GM20431 (cell line): ENCODE results near the gene ANKRD49.

Experiments used
- in situ Hi-C: fragments of 300-500 bp; cut with MseI, MboI; formaldehyde crosslinking; loops from one replicate; pipeline ENCODE4 v1.15.0; 2020; ENCODE audit warnings: low sequenced_read_pairs; ENCODE audit not compliant: unreplicated experiment

Gene ANKRD49, protein sequence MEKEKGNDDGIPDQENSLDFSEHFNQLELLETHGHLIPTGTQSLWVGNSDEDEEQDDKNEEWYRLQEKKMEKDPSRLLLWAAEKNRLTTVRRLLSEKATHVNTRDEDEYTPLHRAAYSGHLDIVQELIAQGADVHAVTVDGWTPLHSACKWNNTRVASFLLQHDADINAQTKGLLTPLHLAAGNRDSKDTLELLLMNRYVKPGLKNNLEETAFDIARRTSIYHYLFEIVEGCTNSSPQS

DNA sequence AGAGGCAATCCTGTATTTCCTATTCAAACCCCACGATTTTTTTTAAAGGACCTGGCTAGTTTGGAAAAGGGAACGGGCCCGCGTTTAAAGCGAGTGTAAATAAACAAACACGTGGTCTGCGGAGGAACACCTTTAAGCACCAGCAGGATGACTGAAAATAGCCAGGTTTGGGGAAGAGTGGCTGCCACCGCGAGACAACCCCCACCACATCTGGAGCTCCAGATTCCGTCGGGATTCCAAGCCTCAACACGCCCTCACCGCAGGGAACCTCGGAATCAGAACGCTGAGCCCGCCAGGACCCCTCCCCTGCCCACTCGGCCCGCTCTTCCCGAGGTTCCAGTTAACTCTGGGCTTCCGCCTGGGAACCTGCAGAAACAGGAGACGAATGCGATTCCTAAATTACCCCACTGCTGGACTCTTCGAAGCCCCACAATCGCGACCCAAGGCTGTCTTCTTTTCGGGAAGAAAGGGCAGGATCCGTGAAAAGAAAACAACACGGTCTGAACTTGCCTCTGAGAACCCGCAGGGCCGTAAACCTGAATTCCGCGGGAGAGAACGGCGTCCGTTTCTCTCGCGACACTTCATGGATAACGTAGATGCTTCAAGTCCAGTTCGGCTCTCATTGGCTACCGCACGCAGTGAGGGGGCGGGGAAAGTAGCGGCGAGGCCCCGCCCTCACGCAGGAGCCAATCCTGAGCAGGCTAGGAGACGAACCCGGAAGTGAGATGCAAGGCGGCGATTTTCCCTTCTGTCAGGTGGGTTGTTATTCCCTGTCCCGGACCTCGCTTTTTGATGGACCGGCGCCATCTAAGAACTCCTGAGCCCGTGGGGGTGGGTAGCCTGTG is at the start of gene ANKRD49, which contains the start of gene MRE11:
ANKRD49 (plus strand) TSS at position 704 of the 845 bp plus-strand sequence. CDS start 2,710 bp downstream, outside the sequence.
MRE11 (minus strand) TSS at position 564 of the 845 bp plus-strand sequence. CDS start 1,043 bp downstream, outside the sequence.
- in situ Hi-C loops, result no loop called here

DNA sequence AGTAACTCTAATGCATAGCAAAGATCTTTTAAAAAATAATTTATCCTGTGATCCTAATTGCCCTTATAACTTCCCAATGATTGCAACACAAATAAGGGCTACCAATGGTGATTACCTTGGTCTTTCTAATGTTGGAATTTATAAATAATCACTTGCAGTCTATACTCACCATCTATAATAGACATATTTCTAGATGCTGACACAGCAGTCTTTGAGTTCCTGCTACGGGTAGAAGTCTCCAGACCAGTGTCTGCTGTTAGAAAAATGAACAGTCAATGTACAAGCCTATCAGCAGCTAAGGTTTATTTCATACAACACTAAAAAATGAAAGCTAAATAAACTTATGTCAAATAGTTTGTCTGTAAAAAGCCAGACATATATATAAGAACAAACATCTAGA is 48.1 kb upstream of the ANKRD49 start:
- in situ Hi-C loops, result no loop called here

DNA sequence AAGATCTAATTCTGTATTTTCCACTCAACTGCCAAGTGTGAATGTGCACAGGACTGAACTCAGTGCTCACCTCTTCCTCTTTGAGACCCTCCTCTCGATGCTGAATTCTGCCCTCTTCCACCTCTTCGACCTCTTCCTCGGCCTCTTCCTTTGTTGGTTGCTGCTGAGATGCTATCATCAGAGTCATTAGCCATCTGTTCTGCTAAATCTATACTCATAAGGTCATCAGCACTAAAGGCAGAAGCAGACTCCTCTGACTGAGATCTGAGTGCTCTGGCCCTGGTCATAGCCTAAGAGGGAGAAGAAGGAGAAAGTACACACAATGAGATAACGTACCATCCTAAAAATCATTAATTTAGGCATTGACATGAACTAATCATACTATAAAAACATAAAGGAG is 46.6 kb upstream of the ANKRD49 start:
- in situ Hi-C loops, result no loop called here

DNA sequence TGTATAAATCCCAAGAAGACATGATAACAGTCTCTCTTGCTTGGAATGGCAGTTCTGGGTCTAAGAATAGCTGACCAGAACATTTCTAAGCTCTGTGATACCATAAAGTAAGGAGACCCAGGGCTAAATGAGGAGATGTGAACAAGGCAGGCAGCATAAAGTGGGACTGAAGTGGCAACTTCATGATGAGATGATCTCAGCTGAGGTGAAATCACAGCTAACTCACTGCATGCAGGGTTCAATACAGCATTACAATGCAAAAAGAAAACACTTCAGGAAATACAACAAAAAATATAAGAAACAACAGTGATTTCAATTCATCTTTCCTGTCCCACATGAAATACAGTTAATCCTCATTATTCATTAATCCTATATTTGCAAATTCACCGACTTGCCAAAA is 44.8 kb upstream of the ANKRD49 start:
- in situ Hi-C loops, result no loop called here

DNA sequence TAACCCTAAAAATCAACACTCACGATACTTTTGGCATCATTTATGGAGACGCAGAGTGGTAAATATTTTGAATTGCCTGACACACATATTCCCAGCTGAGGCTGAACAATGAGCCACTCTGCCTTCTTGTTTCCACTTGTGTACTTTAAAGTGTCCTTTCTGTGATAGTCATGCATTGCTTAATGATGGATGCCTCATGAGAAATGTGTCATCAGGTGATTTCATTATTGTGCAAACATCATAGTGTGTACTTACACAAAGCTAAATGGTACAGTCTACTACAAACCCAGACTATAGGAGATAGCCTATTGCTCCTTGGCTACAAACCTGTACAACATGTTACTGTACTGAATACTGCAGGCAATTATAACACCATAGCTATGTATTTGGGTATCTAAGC is 44.3 kb upstream of the ANKRD49 start:
- in situ Hi-C loops, result no loop called here

DNA sequence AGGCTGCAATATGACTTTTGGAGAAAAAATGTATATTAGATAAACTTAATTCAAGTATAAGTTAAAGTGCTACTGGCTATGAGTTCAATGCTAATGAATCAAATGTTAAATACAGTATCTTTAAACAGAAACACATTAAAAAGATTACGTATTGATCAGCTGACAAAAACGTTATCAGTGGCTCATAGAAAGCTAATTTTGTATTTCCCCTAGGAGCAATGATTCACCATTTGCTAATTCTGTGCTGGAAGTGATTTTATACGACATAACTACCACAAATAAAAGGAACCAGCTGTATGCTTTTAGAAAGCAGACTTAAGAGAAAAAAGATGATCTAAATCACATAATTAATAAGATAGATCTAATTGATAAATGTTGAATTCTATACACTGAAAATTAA is 43.7 kb upstream of the ANKRD49 start:
- in situ Hi-C loops, result no loop called here

DNA sequence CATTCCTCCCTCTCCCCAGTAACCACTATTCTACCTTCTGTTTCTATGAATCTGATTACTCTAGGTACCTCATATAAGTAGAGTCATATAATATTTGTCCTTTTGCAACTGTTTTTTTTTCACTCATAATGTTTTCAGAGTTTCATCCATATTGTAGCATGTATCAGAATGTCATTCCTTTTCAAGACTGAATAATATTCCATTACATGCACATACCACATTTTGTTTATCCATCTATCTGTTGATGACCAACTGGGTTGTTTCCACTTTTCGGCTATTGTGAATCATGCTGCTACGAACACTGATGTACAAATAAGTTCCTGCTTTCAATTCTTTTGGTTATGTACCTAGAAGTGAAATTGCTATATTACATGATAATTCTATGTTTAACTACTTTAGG is 40.8 kb upstream of the ANKRD49 start:
- in situ Hi-C loops, result no loop called here

DNA sequence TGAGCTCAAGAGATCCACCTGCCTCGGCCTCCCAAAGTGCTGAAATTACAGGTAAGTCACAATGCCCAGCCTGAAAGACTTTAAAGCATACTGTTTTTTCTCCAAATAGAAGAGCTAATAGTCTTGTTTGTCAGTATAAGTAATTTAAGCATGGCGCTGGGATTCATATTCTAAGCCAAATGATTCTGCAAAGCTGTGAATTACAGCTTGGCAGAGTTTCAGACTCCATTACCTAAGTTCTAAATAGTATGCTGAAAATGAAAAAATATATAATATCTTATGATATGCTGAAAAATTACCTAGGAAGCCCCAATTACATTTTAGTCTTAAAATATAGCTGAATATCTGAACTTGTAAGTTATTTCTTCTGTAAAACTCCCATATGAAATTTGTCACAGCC is 39.5 kb upstream of the ANKRD49 start:
- in situ Hi-C loops, result no loop called here

DNA sequence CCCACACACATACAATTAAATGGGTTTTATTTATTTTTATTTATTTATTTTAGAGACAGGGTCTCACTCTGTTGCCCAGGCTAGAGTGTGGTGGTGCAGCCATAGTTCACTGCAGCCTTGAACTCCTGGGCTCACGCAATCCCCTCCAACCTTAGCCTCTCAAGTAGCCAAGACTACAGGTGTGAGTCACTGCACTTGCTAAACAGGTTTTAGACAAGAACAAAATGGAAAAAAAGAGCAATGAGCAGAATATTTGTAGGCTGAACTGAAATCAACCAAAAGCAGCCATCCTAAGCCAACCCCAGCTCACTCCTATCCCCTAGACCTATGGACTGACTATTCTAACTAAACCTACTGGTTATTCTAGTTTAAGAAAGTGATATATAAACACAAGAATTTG is 37.9 kb upstream of the ANKRD49 start:
- in situ Hi-C loops, result no loop called here

DNA sequence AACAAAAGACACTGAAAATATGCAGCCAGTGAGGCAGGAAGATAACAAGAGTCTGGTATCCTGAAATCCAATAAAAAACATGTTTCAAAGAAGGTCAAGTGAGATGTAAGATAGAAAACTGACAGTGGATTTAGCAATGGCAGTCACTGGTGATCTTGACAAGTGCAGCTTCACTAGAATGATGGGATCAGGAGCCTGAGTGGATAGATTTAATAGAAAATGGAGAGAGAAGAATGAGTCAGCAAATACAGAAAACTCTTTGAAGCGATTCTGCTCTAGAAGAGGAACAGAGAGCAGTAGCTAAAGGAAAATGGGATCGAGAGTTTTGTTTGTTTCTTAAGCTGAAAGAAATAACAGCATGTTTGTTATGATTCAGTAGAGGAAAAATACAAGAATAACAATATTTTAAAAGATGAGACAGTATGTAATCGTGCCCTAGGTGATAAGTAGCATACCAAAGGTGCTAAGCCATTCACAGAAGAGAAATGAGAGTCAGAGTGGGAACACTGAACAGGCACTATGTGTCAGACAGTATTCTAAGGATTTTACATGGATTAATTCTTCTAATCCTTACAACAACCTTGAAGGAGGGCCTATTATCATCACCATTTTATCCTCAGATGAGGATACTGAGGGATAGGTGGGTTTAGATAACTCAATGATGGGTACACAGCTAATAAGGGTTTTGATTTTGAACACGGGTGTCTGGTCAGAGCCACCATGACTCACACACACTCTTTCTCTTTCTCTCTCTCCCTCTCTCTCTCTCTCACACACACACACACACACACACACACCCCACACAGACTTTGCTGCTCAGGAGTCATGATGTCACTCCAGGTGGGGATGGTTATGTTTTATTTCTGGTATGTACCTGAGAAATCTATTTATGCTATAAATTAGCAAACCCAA is 36.4 kb upstream of the ANKRD49 start:
- in situ Hi-C loops, result no loop called here

DNA sequence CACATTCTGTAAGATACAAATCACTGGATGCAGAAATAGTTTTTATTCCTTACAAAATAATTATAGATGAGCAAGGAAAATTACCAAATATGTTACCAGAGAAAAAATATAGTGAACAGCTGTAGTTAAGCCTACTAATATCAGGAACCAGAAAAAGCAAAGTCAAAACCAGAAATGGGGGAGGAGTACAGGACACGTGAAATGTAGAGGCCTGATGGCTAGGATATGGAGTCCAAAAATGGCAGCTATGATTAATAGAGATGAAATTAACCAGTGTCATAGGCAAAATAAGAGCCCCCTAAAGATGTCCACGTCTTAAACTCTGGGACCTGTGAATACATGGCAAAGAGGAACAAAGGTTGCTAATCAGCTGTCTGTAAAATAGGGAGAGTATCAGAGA is 34.2 kb upstream of the ANKRD49 start:
- in situ Hi-C loops, result no loop called here

DNA sequence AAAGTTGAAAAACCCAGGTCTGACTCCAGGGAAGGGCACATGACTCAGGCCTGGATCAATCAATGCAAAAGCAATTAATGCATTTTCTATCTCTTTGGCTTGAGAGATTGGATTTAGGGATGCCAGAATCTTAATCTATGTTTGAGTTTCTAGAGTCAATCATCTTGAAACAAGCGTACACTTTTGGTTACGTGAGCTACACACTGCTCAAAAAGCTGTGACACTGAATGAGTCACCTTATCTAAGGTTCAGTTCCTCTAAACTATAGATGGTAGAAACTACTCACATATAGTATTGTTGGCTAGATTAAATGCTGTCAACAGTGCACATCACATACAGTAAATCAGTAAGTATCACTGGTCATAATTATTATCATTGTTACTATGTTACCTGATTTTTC is 24.4 kb upstream of the ANKRD49 start:
- in situ Hi-C loops, result no loop called here

DNA sequence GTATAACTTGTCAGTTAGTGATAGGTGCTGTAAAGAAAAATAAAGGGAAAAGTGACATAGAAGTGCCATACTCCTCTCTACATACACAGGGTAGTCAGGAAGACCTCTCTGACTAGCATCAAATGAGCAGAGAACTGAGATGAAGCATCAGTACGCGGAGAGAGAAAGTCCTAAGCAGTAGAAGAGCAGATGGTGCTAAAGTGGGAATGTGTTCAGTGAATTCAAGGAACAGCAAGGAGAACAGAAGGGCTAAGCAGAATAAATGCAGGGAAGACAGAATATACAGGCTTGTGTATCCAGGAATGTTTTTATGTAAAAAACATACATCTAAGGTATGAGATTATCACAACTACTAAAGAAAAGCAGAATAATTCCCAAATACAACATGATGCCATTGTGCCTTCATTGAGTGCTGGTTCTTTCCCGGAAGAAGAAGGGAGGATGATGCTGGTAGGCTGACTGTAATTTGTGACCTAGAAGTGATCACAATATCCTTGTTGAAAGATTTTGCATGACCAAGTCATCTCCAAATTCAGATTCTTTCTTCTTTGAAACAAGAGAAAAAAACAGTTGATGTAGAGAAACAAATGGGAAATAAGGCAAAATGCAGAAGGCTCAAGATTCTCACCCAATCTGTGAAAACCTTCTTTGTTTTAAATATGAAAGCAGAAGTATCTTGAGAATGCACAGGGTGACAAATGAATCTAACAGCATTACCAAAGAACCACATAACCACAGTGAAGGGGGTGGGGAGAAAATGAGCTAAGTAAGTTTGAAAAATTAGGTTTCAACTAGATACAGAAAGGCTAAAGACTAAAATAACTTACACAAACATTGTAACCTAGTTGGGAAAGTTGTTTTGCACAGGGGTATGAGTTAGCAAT is 20.6 kb upstream of the ANKRD49 start:
- in situ Hi-C loops, result no loop called here

DNA sequence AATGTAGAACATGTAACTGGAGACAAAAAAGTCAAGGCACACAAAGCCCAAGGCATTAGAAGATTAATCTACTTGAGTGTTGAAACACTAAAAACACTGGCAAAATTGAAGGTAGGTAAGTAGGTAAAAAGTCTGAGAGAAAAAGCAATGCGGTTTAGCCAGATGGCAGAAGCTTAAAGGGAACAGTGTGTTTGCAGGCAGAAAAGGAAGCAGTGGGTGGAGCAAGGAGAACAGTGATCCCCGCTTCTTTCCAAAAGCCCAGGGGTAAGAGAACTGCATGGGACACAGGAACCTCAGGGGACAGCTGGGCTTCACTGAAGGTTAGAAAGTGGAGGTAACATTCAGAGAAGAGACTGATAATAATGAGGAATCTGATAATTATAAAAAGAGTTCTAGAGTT is 16.2 kb upstream of the ANKRD49 start:
- in situ Hi-C loops, result no loop called here

DNA sequence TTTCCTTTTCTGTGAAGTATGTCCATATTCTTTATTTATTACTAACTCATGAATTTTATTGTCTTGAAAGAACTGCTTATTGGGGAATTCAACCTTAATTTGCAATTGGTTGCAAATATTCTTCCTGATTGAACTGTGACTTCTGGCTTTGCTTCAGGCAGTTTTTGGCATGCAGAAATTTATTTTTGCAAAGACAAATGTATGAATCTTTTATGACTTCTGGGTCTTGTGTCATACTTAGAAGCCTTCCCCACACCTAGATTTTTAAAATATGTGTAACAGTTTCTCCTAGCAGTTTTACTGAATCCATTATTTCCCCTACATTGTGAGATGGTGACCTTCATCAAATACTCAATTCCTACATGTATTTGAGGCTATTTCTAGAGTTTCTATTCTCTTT is 12.4 kb upstream of the ANKRD49 start:
- in situ Hi-C loops, result no loop called here

DNA sequence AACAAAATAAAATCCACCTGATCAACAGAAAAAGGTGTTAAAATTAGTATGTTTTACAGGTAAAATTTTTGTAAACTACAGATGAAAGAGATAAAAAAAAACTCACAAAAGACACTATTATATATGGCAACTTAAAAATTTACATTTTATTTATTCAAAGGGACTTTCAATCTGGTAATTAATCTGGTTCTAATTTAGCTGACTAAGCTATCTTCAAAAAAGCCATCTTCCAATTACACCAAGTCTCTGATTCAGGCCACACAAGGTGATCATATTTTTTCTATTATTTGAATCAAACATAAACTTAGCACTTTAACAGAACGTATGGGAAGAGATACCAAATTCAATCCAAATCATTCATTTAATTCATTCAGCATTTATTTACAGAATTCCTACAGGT is 7.7 kb upstream of the ANKRD49 start:
- in situ Hi-C loops, result no loop called here

DNA sequence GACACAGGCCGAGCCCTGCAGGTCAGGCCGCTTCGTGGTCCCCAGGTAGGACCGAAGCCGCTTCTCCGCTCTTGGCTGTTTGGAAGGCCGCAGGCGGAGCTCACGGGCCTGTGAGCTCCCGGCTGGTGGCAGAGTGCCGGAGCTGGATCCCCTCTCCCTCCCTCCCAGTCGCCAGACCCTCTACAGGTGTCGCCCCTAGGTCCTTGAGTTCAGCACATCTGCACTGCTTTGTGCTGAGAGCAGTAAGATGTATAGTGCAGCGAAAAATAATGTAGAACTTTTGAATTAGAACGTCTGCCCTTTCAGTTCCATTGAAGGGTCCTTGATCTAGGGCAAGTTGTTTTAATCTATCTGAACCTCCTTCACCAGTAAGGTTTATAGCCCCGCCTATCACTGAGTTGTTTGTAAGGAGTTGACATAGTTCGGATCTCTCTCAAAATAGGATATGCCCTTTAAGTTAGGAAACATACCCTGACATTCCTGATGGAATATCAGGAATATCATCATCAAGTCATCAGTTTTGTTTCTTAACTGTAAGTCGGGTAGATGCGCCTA is 419 bp downstream of the ANKRD49 start:
- in situ Hi-C loops, result no loop called here

DNA sequence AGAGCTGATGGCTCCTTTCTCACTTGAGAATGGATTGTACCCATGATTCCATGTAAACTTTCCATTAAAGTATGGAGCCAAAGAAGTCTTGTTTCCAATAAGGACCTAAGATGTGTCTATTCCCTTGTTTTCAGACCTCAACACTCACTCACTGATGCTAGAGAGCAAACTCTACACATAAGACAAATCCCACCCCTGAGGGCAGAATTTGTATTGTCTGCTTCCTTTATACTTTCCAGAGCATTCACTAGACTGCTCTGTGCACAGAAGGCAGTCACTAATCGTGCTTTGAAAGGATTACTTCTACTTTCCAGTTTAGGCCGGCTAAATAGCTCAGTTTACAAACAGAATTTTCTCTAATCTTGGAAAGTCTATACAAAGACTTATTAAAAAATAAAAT is 6.4 kb downstream of the ANKRD49 start:
- in situ Hi-C loops, result loop anchor here (10.0 to 25.0 kb wide), 2 partner anchors 175 to 387 kb away; no protein-coding TSS in a partner anchor

DNA sequence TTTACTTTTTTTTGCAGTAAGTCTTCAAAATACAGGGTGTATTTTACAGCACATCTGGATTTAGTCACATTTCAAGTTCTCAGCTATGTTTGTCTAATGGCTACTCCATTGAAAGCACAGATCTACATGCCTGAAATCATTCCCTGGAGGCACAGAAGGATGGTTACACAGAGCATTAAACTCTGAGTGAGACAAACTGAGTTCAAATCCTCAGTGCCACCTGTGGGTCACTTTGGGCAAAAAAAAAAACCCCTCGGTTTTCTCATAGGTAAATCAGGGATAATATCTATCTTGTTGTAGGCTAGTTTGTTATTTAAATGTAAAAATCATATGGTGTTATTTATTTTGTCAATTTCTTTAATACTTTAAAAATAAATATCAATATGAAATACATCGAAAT is 7.7 kb downstream of the ANKRD49 start:
- in situ Hi-C loops, result loop anchor here (10.0 to 25.0 kb wide), 2 partner anchors 177 to 386 kb away; no protein-coding TSS in a partner anchor
